Measurements from ENCODE around the gene TRIM17. TPM values are rescaled to one million over a fixed set of nuclear protein-coding genes. Genes with fewer than 3 reads are reported as not detected.

TRIM17 gene
- total and polyA plus RNA-seq, 2 of the 13 experiments (the other 11 are each of a cell fraction or from before 2014, with no cell fraction given), result 0.32 to 0.64 TPM

- TF ChIP-seq HNF4A (CRISPR knock-in tag; IDR thresholded peaks at IDR 0.05) (peak; percentile 88), NR2F6 (IDR thresholded peaks at IDR 0.05) (no peak), NR2F6 (CRISPR knock-in tag; IDR thresholded peaks at IDR 0.05) (peak; percentile 47; the same call in 1 of the 2 replicates), PAXIP1 (CRISPR knock-in tag; conservative IDR thresholded peaks at IDR 0.05) (peak; percentile 19; the same call in 1 of the 2 replicates), PCBP2 (optimal IDR thresholded peaks at IDR 0.05; ENCODE audit: low read depth, low read length, poor library complexity, severe bottlenecking) (no peak), NONO (IDR thresholded peaks at IDR 0.05) (no peak), NONO (CRISPR knock-in tag; conservative IDR thresholded peaks at IDR 0.05) (0 out of 2 replicates have a peak, but pooled peaks have one; percentile 22), CCDC6 (CRISPR knock-in tag; IDR thresholded peaks at IDR 0.05) (no peak), THAP9 (CRISPR knock-in tag; IDR thresholded peaks at IDR 0.05; ENCODE audit: borderline replicate concordance) (no peak), HIC2 (CRISPR knock-in tag; IDR thresholded peaks at IDR 0.05; ENCODE audit: low read depth) (peak; percentile 78; the same call in 1 of the 2 replicates), RAD21 (CRISPR knock-in tag; IDR thresholded peaks at IDR 0.05) (no peak), ZNF549 (CRISPR knock-in tag; IDR thresholded peaks at IDR 0.05) (no peak), ZFP41 (CRISPR knock-in tag; IDR thresholded peaks at IDR 0.05; ENCODE audit: borderline replicate concordance) (no peak), PHF21A (CRISPR knock-in tag; IDR thresholded peaks at IDR 0.05) (0 out of 2 replicates have a peak, but pooled peaks have one; percentile 31), ZBTB33 (CRISPR knock-in tag; IDR thresholded peaks at IDR 0.05) (peak; percentile 99), FUBP1 (CRISPR knock-in tag; IDR thresholded peaks at IDR 0.05; ENCODE audit: borderline replicate concordance) (no peak), SMARCC2 (IDR thresholded peaks at IDR 0.05) (no peak)
These were observed 21.9 kb downstream of the TRIM17 start (continued) for GRCh38 chr1:228394571-228395394.
